ENCODE data around the gene PPP1R37. TPM values are rescaled to one million over a fixed set of nuclear protein-coding genes. Genes with fewer than 3 reads are reported as not detected.
"Not testable (repeated sequence)": the region's sequence is repeated elsewhere in the genome, so short reads cannot be mapped to it uniquely, and the experiment has no call there.

Gene PPP1R37
- total and polyA plus RNA-seq, 5 donors = 16.5 to 24.9 (median 19.0) TPM

DNA sequence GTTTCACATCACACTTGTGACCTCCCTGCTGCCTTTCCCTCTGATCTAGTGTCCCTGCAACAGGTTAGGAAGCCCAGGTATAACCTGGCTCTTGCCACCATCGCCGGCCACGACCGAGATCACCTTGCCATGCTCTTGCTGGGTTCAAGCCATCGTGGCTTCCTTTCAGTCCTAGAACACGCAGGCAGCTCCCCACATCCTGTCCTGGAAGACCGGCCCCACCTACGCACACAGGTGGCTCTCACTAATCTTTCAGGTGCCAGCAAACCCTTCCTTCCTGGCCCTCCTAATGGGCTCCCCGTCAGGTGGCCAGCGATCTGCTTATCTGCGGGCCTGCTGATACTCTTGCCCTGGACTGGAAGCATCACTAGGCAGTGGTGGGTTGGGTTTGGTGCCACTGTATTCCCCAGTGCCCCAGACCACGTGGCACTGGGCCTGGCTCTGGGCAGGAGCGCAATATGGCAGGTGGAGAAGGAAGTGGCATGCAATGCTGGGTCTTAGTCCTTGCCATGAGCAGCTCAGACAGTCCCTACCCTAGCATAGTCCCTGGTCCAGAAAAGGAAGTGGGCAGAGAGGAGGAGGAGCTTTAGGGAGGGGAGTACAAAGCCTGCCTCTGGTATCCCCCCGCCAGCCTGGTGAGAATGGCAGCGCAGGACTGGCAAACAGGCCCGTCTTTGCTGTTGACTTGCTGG lies 11.8 kb downstream of the PPP1R37 start:
- no peaks in the 10 kb centered on the region for H3K27me3 ChIP-seq (ENCODE audit: control insufficient read depth, insufficient read depth)
- ATAC-seq = no peak
- intact Hi-C loops (cut with DNase I) = no loop called here
- no peak overlapping the region for H3K4me3 ChIP-seq (ENCODE audit: low read length)
- H3K27ac ChIP-seq (ENCODE audit: low read length) = no peak overlapping the region
- peaks cover 14% of the 10 kb centered on the region for H3K4me1 ChIP-seq (ENCODE audit: control insufficient read depth, insufficient read depth, low read length)
- no peak for DNase-seq
- no peaks in the 10 kb centered on the region for H3K9me3 ChIP-seq (ENCODE audit: control insufficient read depth, low read length)
- WGBS = 74% methylated on average over 16 of the region's 16 CpGs

- intact Hi-C loops (cut with DNase I); H3K27me3 ChIP-seq (ENCODE audit: control insufficient read depth, insufficient read depth); H3K4me3 ChIP-seq (ENCODE audit: low read length); H3K27ac ChIP-seq (ENCODE audit: low read length); ATAC-seq; DNase-seq; H3K9me3 ChIP-seq (ENCODE audit: control insufficient read depth, low read length): not testable (repeated sequence)
- peaks cover 10% of the 10 kb centered on the region for H3K4me1 ChIP-seq (ENCODE audit: control insufficient read depth, insufficient read depth, low read length)
- WGBS = 96% methylated on average over 11 of the region's 11 CpGs
Measured at GRCh38 chr19:45106363-45106762, 13.4 kb downstream of the PPP1R37 start.

DNA sequence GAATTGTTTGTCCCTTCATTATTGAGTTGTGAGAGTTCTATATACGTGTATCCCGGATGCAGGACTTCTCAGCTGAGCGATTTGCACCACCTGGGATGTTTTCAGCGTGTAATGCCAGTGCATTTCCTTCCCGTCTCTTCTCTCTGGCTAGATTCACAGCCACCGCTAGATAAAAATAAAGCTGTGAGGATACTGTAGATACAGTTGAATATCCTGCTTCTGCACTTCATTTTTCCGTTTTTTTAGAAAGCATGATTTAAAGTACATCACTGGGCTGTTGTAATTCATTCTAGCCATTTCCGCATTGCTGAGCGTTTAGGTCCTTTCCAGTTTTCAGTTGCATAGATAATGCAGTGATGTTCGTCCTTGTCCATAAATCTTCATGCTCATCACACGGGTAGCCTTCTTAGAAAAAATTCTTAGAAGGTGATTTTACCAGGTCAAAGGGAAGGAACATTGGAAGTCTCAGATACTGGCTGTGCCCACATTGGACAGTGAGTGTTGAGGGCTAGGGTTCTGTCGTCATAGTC lies 14.7 kb downstream of the PPP1R37 start:
- intact Hi-C loops (cut with DNase I) = no loop called here
- no peaks in the 10 kb centered on the region for H3K9me3 ChIP-seq (ENCODE audit: control insufficient read depth, low read length)
- 69% methylated on average over 12 of the region's 12 CpGs for WGBS
- ATAC-seq (no peak), DNase-seq (no peak)
- peaks cover 10% of the 10 kb centered on the region for H3K4me1 ChIP-seq (ENCODE audit: control insufficient read depth, insufficient read depth, low read length)
- H3K27ac ChIP-seq (ENCODE audit: low read length) = no peak overlapping the region
- H3K4me3 ChIP-seq (ENCODE audit: low read length) = no peak overlapping the region
- H3K27me3 ChIP-seq (ENCODE audit: control insufficient read depth, insufficient read depth) = no peaks in the 10 kb centered on the region

GRCh38 chr19:45110851-45111266 lies 17.9 kb downstream of the PPP1R37 start:
- Histone ChIP-seq H3K4me1 (ENCODE audit: control insufficient read depth, insufficient read depth, low read length) (no peaks in the 10 kb centered on the region), H3K4me3 (ENCODE audit: low read length) (no peak overlapping the region), H3K27ac (ENCODE audit: low read length) (no peak overlapping the region), H3K27me3 (ENCODE audit: control insufficient read depth, insufficient read depth) (no peaks in the 10 kb centered on the region), H3K9me3 (ENCODE audit: control insufficient read depth, low read length) (no peaks in the 10 kb centered on the region)
- DNase-seq = peak in 1 of 3 donors; percentile 17
- ATAC-seq = no peak
- 72% methylated on average over 5 of the region's 5 CpGs for WGBS
- intact Hi-C loops (cut with DNase I) = no loop called here

- ATAC-seq = no peak
- WGBS = 96% methylated on average over 11 of the region's 11 CpGs
- intact Hi-C loops (cut with DNase I) = no loop called here
Measured at GRCh38 chr19:45112111-45112827, 19.3 kb downstream of the PPP1R37 start.

GRCh38 chr19:45113628-45114027 lies 20.6 kb downstream of the PPP1R37 start:
- no peak for ATAC-seq
- Histone ChIP-seq H3K4me3 (ENCODE audit: low read length) (no peak overlapping the region), H3K4me1 (ENCODE audit: control insufficient read depth, insufficient read depth, low read length) (peaks cover 2% of the 10 kb centered on the region), H3K27ac (ENCODE audit: low read length) (no peak overlapping the region), H3K27me3 (ENCODE audit: control insufficient read depth, insufficient read depth) (no peaks in the 10 kb centered on the region), H3K9me3 (ENCODE audit: control insufficient read depth, low read length) (no peaks in the 10 kb centered on the region)
- DNase-seq = peak in 2 of 3 donors; percentile 21 to 55
- WGBS = 87% methylated on average over 9 of the region's 9 CpGs
- intact Hi-C loops (cut with DNase I) = no loop called here

More at GRCh38 chr19:45112111-45112827, 19.3 kb downstream of the PPP1R37 start:
- H3K4me1 ChIP-seq (ENCODE audit: control insufficient read depth, insufficient read depth, low read length) = no peaks in the 10 kb centered on the region
- H3K9me3 ChIP-seq (ENCODE audit: control insufficient read depth, low read length) = no peaks in the 10 kb centered on the region
- no peak overlapping the region for H3K27ac ChIP-seq (ENCODE audit: low read length)
- no peak overlapping the region for H3K4me3 ChIP-seq (ENCODE audit: low read length)
- DNase-seq = peak in 1 of 3 donors; percentile 23
- no peaks in the 10 kb centered on the region for H3K27me3 ChIP-seq (ENCODE audit: control insufficient read depth, insufficient read depth)

DNA sequence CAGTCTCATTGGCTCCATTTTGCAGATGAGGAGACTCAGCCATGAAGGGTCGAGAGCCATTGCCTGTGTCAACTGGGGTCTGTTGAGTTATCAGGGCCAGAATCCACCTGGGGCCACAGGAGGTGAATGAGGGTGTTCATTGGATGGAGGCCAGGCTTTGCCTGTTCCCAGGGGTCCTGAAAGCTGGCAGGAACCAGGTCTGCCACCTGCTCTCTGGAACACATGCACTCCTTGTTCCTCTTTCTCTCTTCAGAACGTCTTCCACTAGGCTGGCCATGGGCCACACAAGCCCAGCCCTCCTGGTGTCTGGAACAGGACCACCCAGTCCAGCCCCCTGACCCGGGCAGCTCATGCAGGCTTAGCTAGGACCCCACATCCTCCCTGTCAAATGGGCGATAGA lies 21.1 kb downstream of the PPP1R37 start:
- peaks cover 3% of the 10 kb centered on the region for H3K4me1 ChIP-seq (ENCODE audit: control insufficient read depth, insufficient read depth, low read length)
- intact Hi-C loops (cut with DNase I) = no loop called here
- H3K4me3 ChIP-seq (ENCODE audit: low read length) = no peak overlapping the region
- H3K9me3 ChIP-seq (ENCODE audit: control insufficient read depth, low read length) = no peaks in the 10 kb centered on the region
- WGBS = 83% methylated on average over 4 of the region's 4 CpGs
- H3K27me3 ChIP-seq (ENCODE audit: control insufficient read depth, insufficient read depth) = no peaks in the 10 kb centered on the region
- peak in 1 of 3 donors; percentile 6 for DNase-seq
- no peak overlapping the region for H3K27ac ChIP-seq (ENCODE audit: low read length)
- ATAC-seq = no peak

DNA sequence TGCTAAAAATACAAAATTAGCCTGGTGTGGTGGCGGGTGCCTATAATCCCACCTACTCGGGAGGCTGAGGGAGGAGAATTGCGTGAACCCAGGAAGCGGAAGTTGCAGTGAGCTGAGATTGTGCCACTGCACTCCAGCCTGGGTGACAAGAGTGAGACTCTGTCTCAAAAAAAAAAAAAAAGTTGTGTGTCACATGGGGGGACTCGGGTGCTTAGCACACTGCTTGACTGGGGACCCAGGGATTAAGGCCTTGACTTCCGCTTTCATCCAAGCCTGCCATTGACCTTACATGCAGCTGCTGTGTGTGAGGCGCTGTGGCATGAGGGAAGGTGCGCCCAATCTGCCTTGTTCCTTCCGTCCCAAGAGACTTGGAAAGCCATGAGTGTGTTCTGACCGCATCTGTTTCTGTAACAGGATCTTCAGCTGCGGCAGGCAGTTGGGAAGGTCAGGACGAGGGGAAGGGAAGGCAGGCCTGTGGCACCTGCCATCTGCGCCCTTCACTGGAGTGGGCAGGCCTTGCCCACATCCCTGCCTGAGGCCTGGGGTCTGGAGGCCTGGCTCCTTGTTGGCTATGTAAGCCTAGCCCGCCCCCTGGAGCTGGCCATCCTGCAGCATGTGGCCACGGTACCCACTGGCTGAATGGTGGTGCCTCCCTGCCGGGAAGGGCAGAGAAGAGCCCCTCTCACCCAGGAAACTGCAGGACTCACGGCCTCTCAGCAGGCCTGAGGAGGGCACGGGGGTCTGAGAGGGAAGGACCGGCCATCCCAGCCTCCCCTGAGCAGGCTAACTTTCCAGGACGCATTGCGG lies 23.0 kb downstream of the PPP1R37 start:
- 90% methylated on average over 21 of the region's 21 CpGs for WGBS
- H3K9me3 ChIP-seq (ENCODE audit: control insufficient read depth, low read length) = no peaks in the 10 kb centered on the region
- no peaks in the 10 kb centered on the region for H3K27me3 ChIP-seq (ENCODE audit: control insufficient read depth, insufficient read depth)
- ATAC-seq (peak in 1 of 2 donors; percentile 11), DNase-seq (peak in 1 of 3 donors; percentile 38)
- H3K4me1 ChIP-seq (ENCODE audit: control insufficient read depth, insufficient read depth, low read length) = peaks cover 3% of the 10 kb centered on the region
- no peak overlapping the region for H3K27ac ChIP-seq (ENCODE audit: low read length)
- intact Hi-C loops (cut with DNase I) = no loop called here
- H3K4me3 ChIP-seq (ENCODE audit: low read length) = no peak overlapping the region

DNA sequence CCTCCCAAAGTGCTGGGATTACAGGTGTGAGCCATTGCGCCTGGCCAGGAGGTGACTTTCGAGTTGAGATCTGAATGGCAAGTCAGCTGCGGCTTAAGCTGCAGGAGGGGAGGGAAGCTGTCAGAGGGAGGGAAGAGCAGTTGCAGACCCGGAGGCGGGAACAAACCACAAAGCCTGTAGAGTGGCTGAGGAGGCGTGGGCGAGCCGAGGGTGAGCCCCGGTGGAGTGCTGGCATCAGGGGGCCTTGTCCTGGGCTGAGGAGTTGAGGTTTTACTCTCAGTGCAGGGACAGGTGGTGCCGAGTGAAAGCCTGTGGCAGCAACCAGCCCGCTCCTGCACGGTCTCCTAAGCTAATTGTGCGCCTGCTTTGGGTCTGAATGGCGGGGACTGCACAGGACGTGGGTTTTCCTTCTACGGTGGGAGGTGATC lies 24.2 kb downstream of the PPP1R37 start:
- H3K9me3 ChIP-seq (ENCODE audit: control insufficient read depth, low read length) = no peaks in the 10 kb centered on the region
- intact Hi-C loops (cut with DNase I) = no loop called here
- WGBS = 63% methylated on average over 16 of the region's 16 CpGs
- no peak overlapping the region for H3K4me3 ChIP-seq (ENCODE audit: low read length)
- peaks cover 3% of the 10 kb centered on the region for H3K4me1 ChIP-seq (ENCODE audit: control insufficient read depth, insufficient read depth, low read length)
- ATAC-seq = no peak
- no peaks in the 10 kb centered on the region for H3K27me3 ChIP-seq (ENCODE audit: control insufficient read depth, insufficient read depth)
- H3K27ac ChIP-seq (ENCODE audit: low read length) = no peak overlapping the region
- no peak for DNase-seq

- 79% methylated on average over 12 of the region's 12 CpGs for WGBS
- no peaks in the 10 kb centered on the region for H3K27me3 ChIP-seq (ENCODE audit: control insufficient read depth, insufficient read depth)
- no peak for ATAC-seq
- H3K27ac ChIP-seq (ENCODE audit: low read length) = no peak overlapping the region
- H3K9me3 ChIP-seq (ENCODE audit: control insufficient read depth, low read length) = no peaks in the 10 kb centered on the region
- H3K4me1 ChIP-seq (ENCODE audit: control insufficient read depth, insufficient read depth, low read length) = peaks cover 3% of the 10 kb centered on the region
- intact Hi-C loops (cut with DNase I) = no loop called here
- peak in 1 of 3 donors; percentile 46 for DNase-seq
- H3K4me3 ChIP-seq (ENCODE audit: low read length) = no peak overlapping the region
Measured at GRCh38 chr19:45117671-45118070, 24.7 kb downstream of the PPP1R37 start.
